ENCODE results near the gene CD274.

The CD274 gene

DNA sequence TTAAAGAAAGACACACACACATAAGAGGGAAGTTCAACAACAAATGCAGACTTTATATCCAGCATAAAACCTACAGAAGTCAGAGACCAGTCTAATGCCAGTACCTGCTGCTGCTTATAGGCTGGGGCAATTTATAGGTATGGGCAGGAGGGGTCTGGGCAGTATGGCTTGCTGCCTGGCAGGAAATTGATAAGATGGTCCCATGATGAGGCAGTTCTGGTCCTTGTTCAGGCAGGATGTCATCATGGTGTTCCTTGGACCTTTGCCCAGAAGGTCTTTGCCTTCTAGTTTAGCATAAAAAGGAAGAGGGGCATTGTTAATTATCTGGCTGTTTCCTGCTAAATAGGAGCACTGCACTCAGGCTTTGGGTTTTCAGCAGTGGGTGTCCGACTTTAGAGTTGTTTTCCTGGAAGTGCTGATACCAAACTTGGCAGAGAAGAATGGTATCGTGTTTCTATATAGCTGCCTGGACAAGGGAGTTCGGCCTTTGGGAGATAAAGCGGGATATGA lies 49.6 kb downstream of the CD274 start:
- no peak overlapping the region for H3K4me3 ChIP-seq (replicated peaks; ENCODE audit: insufficient read depth, low read length)
- H3K27ac ChIP-seq (replicated peaks) = no peak overlapping the region
- peak in 1 of 2 experiments; percentile 14 for DNase-seq (ENCODE audit: low read depth in 1 of 2, low spot score in 1 of 2)
- no peak for TF ChIP-seq REST (IDR thresholded peaks at IDR 0.05; ENCODE audit: insufficient replicate concordance, low read depth)
- TF ChIP-seq CTCF (IDR thresholded peaks at IDR 0.05; ENCODE audit: insufficient read depth, low read length) = no peak
- TF ChIP-seq GABPA (IDR thresholded peaks at IDR 0.05; ENCODE audit: low read depth) = no peak
- no peak for TF ChIP-seq SPI1 (IDR thresholded peaks at IDR 0.05; ENCODE audit: borderline replicate concordance, low read depth)
- no peaks in the 10 kb centered on the region for H3K27me3 ChIP-seq (ENCODE audit: insufficient read depth, poor library complexity, severe bottlenecking)

DNA sequence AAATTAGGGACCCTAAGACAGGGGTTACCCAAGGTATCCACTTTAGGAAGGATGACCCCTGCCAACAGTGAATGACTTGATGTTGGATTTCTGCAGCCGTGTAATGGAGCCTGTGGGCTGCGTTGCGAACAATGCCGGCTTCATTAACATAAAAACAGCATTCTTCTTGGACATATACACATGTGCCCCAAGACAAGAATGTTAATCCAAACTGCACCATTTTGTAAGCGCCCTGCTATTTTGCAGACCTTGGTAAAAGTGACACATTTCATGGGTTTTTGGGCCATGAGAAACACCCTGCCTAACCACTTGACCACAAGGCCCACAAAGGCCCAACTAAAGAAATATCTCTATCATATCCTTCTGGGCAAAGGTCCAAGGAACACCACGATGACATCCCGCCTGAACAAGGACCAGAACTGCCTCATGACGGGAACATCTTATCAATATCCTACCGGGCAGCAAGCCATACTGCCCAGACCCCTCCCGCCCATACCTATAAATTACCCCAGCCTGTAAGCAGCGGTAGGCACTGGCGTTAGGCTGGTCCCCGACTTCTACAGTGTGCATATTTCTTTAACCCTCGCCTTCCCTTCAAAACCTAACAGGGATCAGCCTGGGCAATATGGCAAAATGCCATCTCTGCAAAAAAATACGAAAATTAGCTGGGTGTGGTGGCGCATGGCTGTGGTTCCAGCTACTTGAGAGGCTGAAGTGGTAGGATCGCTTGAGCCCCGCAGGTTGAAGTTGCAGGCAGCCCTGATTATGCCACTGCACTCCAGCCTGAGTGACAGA lies 50.3 kb downstream of the CD274 start:
- no peaks in the 10 kb centered on the region for H3K27me3 ChIP-seq (ENCODE audit: insufficient read depth, poor library complexity, severe bottlenecking)
- TF ChIP-seq GABPA (IDR thresholded peaks at IDR 0.05; ENCODE audit: low read depth) (no peak), SPI1 (IDR thresholded peaks at IDR 0.05; ENCODE audit: borderline replicate concordance, low read depth) (no peak), POLR2AphosphoS5 (IDR thresholded peaks at IDR 0.05; ENCODE audit: low read depth) (no peak), REST (IDR thresholded peaks at IDR 0.05; ENCODE audit: insufficient replicate concordance, low read depth) (no peak)
- no peak overlapping the region for H3K4me3 ChIP-seq (replicated peaks; ENCODE audit: insufficient read depth, low read length)
- DNase-seq (ENCODE audit: low read depth in 1 of 2, low spot score in 1 of 2) = no peak
- no peak overlapping the region for H3K27ac ChIP-seq (replicated peaks)

DNA sequence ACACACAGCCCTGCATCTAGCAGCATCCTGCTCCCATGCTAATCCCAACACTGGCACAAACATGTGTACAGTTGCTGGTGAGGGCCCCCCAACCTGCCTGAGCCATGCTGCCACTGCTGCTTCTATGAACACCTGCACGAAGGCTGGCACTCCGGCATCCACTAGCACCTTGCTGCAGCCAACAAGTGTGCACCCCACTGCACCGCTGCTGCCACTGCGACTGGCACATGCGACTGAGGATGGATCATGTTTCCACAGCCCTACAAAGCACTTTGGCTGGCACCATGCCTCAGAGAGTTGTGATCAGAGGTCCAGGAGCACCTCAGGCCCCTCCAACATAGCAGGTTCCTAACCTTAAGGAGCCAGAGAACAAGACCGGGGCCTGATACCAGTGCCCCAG lies 52.2 kb downstream of the CD274 start:
- Histone ChIP-seq H3K4me3 (replicated peaks; ENCODE audit: insufficient read depth, low read length) (no peak overlapping the region), H3K27ac (replicated peaks) (no peak overlapping the region), H3K27me3 (ENCODE audit: insufficient read depth, poor library complexity, severe bottlenecking) (no peaks in the 10 kb centered on the region)
- TF ChIP-seq GABPA (IDR thresholded peaks at IDR 0.05; ENCODE audit: low read depth) = no peak
- no peak for TF ChIP-seq REST (IDR thresholded peaks at IDR 0.05; ENCODE audit: insufficient replicate concordance, low read depth)
- TF ChIP-seq POLR2AphosphoS5 (IDR thresholded peaks at IDR 0.05; ENCODE audit: low read depth) = no peak
- no peak for TF ChIP-seq SPI1 (IDR thresholded peaks at IDR 0.05; ENCODE audit: borderline replicate concordance, low read depth)
- TF ChIP-seq CTCF (IDR thresholded peaks at IDR 0.05; ENCODE audit: insufficient read depth, low read length) = no peak
- no peak for DNase-seq (ENCODE audit: low read depth in 1 of 2, low spot score in 1 of 2)

All from HL-60 (cell line).